ENCODE measurements around the gene DHX29.
"Not testable (repeated sequence)": the region's sequence is repeated elsewhere in the genome, so short reads cannot be mapped to it uniquely, and the experiment has no call there.

DHX29 gene

GRCh38 chr5:55307383-55308253 is at the start of gene DHX29, which contains the start of gene MTREX:
Gene DHX29 (minus strand): TSS chr5:55307694. CDS start chr5:55307573, 121 bp downstream.
Gene MTREX (plus strand): TSS chr5:55307989. CDS start chr5:55308014, 25 bp downstream.
- peak; percentile 83 for DNase-seq

- DNase-seq: no peak
These were observed 49.4 kb upstream of the DHX29 start for GRCh38 chr5:55356896-55357295.

- no peak for DNase-seq
These were observed 43.3 kb upstream of the DHX29 start for GRCh38 chr5:55350754-55351153.

- no peak for DNase-seq
These were observed 40.3 kb upstream of the DHX29 start for GRCh38 chr5:55347786-55348185.

GRCh38 chr5:55345327-55345726 is 37.8 kb upstream of the DHX29 start:
- DNase-seq: no peak

- DNase-seq: peak; percentile 21
These were observed 37.0 kb upstream of the DHX29 start for GRCh38 chr5:55344392-55344992.

- no peak for DNase-seq
These were observed 36.1 kb upstream of the DHX29 start for GRCh38 chr5:55343609-55344008.

GRCh38 chr5:55343107-55343506 is 35.6 kb upstream of the DHX29 start:
- DNase-seq: no peak

- no peak for DNase-seq
These were observed 31.3 kb upstream of the DHX29 start for GRCh38 chr5:55338810-55339243.

GRCh38 chr5:55338092-55338613 is 30.7 kb upstream of the DHX29 start:
- DNase-seq: no peak

- DNase-seq: no peak
These were observed 26.3 kb upstream of the DHX29 start for GRCh38 chr5:55333811-55334210.

GRCh38 chr5:55333017-55333416 is 25.5 kb upstream of the DHX29 start:
- DNase-seq: no peak

- no peak for DNase-seq
These were observed 23.8 kb upstream of the DHX29 start for GRCh38 chr5:55331321-55331720.

- DNase-seq: no peak
These were observed 19.8 kb upstream of the DHX29 start for GRCh38 chr5:55327281-55327680.

GRCh38 chr5:55325621-55326020 is 18.1 kb upstream of the DHX29 start:
- DNase-seq: no peak

GRCh38 chr5:55324815-55325418 is 17.4 kb upstream of the DHX29 start:
- DNase-seq: peak; percentile 2

GRCh38 chr5:55324006-55324405 is 16.5 kb upstream of the DHX29 start:
- DNase-seq: no peak

- no peak for DNase-seq
These were observed 13.1 kb upstream of the DHX29 start for GRCh38 chr5:55320571-55320970.

GRCh38 chr5:55319491-55319890 is 12.0 kb upstream of the DHX29 start:
- DNase-seq: no peak

GRCh38 chr5:55318237-55318636 is 10.7 kb upstream of the DHX29 start:
- DNase-seq: not testable (repeated sequence)

- no peak for DNase-seq
These were observed 9.3 kb upstream of the DHX29 start for GRCh38 chr5:55316837-55317236.

- DNase-seq: no peak
These were observed 8.8 kb upstream of the DHX29 start for GRCh38 chr5:55316289-55316688.

- no peak for DNase-seq
These were observed 6.5 kb upstream of the DHX29 start for GRCh38 chr5:55313870-55314617.
